Esophagus squamous epithelium (tissue), 4 donors: ENCODE measurements around the gene TM9SF3.

Experiments used
- POLR2A ChIP-seq, 4 donors: fragments of 450-650 bp; IDR thresholded peaks; one replicate each; pipeline ENCODE4 v1.6.1; 2017; ENCODE audit warnings: antibody characterized with exemption in 4 of 4, mild to moderate bottlenecking in 4 of 4, moderate library complexity in 3 of 4
- TF ChIP-seq, protein P1 (sequence below), 6 experiments: fragments of 450-650 bp in 4 of 6; fragments of 200-600 bp in 2 of 6; sonication (generic) in 2 of 6; IDR thresholded peaks; one replicate each; pipeline ENCODE4 v1.5.1; 2016 to 2019; ENCODE audit warnings: antibody characterized with exemption in 6 of 6, mild to moderate bottlenecking in 4 of 6, moderate library complexity in 4 of 6

DNA sequence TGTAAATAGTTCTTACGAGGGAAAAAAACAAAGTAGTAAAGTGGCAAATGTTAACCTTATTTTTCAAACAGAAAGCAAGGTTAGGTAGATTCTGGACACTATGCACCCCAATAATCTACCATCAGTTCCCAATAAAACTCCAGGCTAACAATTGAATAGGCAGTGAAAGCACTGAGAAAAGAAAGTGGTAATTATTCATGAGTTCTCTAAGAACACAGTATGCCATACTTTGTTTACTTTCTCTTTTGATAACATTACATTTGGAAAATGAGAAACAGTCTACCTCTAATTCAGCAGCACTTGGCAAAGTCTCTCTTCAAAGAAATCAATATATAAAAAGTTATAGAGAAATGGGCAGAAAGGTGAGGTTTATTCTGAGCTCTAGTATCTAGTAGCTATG is 18.4 kb downstream of the TM9SF3 start:
- TF ChIP-seq POLR2A (IDR thresholded peaks at IDR 0.05) = no peak
- TF ChIP-seq, protein P1, sequence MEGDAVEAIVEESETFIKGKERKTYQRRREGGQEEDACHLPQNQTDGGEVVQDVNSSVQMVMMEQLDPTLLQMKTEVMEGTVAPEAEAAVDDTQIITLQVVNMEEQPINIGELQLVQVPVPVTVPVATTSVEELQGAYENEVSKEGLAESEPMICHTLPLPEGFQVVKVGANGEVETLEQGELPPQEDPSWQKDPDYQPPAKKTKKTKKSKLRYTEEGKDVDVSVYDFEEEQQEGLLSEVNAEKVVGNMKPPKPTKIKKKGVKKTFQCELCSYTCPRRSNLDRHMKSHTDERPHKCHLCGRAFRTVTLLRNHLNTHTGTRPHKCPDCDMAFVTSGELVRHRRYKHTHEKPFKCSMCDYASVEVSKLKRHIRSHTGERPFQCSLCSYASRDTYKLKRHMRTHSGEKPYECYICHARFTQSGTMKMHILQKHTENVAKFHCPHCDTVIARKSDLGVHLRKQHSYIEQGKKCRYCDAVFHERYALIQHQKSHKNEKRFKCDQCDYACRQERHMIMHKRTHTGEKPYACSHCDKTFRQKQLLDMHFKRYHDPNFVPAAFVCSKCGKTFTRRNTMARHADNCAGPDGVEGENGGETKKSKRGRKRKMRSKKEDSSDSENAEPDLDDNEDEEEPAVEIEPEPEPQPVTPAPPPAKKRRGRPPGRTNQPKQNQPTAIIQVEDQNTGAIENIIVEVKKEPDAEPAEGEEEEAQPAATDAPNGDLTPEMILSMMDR (IDR thresholded peaks at IDR 0.05) = no peak
